RPMI7951 (cell line): ENCODE results near the gene SORCS2. TPM values are rescaled to one million over a fixed set of nuclear protein-coding genes. Genes with fewer than 3 reads are reported as not detected.

Experiments used
- DNase-seq: peaks from one replicate; pipeline ENCODE4 v3.0.0-alpha.2; 2012; ENCODE audit warnings: low read depth
- total RNA-seq: library from RNA; depleted of rRNA; stranded (reverse); fragments of >200 nt; shearing (Covaris generic); gene quantifications from 2 replicates; pipeline ENCODE4 v1.2.3, GENCODE V29; 2014; rRNA removed

The SORCS2 gene
- total RNA-seq, 1 experiment from 2014 or later, result 2.0 TPM

GRCh38 chr4:7787067-7787466 lies 594.7 kb downstream of the SORCS2 start:
- no peak for DNase-seq

DNA sequence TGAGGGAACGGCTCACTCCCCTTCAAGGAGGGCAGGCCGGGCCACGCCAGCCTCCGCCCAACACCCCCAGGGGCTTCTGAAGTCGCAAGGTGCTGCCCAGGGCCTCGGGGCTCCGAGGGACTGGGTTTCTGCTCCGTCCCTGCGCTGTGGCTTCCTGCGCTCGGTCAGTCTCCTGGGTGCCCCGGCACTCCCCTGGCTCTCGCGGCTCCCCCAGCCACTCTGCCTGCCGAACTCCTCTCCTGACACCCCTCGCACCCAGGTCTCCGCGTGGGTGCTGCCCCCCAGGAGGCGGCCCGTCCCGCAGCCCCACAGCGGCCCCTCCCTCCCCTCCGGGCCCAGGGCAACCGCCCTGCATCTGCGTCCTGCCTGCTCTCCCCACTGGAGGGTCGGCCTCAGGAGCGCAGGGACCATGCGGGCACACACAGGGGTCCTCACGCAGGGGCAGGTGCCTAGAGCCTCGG lies 595.4 kb downstream of the SORCS2 start:
- DNase-seq, result no peak

- no peak for DNase-seq
These were observed 595.9 kb downstream of the SORCS2 start for GRCh38 chr4:7788193-7788592.

GRCh38 chr4:7788694-7789425 lies 596.5 kb downstream of the SORCS2 start:
- DNase-seq, result no peak

DNA sequence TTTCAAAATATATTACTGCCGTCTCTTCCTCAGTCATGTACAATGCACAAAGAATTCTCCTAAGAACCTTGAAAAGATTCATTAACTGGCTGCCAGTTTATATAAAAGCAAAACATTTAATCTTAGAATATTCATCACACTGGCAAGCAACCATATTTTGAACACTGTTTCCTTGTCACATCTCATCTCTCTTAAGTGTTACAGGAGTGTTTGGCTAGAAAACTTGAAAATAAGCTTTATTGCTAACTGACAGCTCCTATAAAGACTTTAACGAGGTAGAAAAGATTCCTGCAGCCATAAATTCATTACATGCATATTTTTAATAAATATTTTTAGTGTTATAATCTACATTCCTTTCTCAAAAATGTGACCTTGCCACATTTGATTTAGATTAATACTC lies 597.7 kb downstream of the SORCS2 start:
- DNase-seq, result no peak

DNA sequence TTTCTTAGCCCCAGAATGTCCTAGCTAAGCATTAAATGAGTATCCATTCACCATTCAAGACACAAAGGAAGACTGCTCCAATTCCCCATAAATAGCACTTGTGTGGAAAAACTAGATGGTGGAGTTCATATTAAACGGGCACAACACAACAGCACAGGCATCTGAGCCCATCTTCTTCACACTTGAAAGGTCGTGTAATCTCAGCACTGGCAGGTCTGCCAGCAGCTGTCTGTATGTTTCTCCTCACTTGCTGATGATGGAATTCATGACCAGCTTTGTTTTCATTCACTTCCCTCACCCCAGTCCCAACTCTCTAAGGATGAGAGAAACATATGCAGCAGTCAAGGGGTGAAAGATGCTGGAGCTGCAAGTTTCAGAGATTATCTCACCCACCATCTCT lies 598.7 kb downstream of the SORCS2 start:
- DNase-seq, result no peak

Other genes with a start within 250 kb of the SORCS2 start
- gene TADA2B, start 149.2 kb upstream of the SORCS2 start, total RNA-seq, result 4.7 and 5.8 TPM in 2 replicates
- gene GRPEL1, start 124.5 kb upstream of the SORCS2 start, total RNA-seq, result 31.5 and 32.1 TPM in 2 replicates
- under 0.01 TPM in 1 of 2 replicates, not detected in the other for gene PSAPL1, start 242.4 kb downstream of the SORCS2 start, total RNA-seq